Heart right ventricle (tissue), 16 donors: ENCODE measurements around the gene MEN1. TPM values are rescaled to one million over a fixed set of nuclear protein-coding genes. Genes with fewer than 3 reads are reported as not detected.
A peak's percentile ranks its signal among the peaks of the same experiment; 100 is the strongest.

ENCODE experiments used
- ATAC-seq, 8 donors: fragments of 200-7000 bp; cut with Tn5 transposase; one replicate each; pipeline ENCODE4 v1.9.1; 2020; ENCODE audit warnings: mild to moderate bottlenecking in 8 of 8, moderate library complexity in 8 of 8, moderate number of reproducible peaks in 1 of 8
- DNase-seq, 2 donors: peaks; one replicate each; pipeline ENCODE4 v3.0.0-alpha.2; 2020
- H3K27ac ChIP-seq, 10 donors: fragments of 200-600 bp; sonication (generic) in 2 of 10; one replicate each; pipeline versions ENCODE4 v1.5.0 to v1.8.0; 2020 to 2022; ENCODE audit warnings: mild to moderate bottlenecking in 3 of 10
- H3K27me3 ChIP-seq, 7 donors: fragments of 200-600 bp; one replicate each; pipeline ENCODE4 v1.8.0; 2021 to 2022; ENCODE audit warnings: mild to moderate bottlenecking in 2 of 7
- H3K36me3 ChIP-seq, 9 donors: fragments of 200-600 bp; sonication (generic) in 1 of 9; one replicate each; pipeline versions ENCODE4 v1.5.0 to v1.8.0; 2020 to 2022; ENCODE audit warnings: mild to moderate bottlenecking in 2 of 9
- H3K4me1 ChIP-seq, 9 donors: fragments of 200-600 bp; sonication (generic) in 1 of 9; one replicate each; pipeline versions ENCODE4 v1.5.0 to v1.8.0; 2020 to 2022; ENCODE audit warnings: mild to moderate bottlenecking in 4 of 9
- H3K4me3 ChIP-seq, 10 donors: fragments of 200-600 bp; sonication (generic) in 2 of 10; one replicate each; pipeline versions ENCODE4 v1.5.0 to v1.8.0; 2020 to 2022; ENCODE audit warnings: mild to moderate bottlenecking in 7 of 10, moderate library complexity in 2 of 10
- H3K9me3 ChIP-seq, 11 donors: fragments of 200-600 bp in 10 of 11; sonication (generic) in 2 of 11; one replicate each; pipeline versions ENCODE4 v1.5.0 to v1.8.0; 2013 to 2022; ENCODE audit warnings: mild to moderate bottlenecking in 2 of 11, control low read depth in 1 of 11, moderate library complexity in 1 of 11
- CTCF ChIP-seq, 9 donors: fragments of 200-600 bp; sonication (generic) in 2 of 9; IDR thresholded peaks; one replicate each; pipeline versions ENCODE4 v1.5.0 to v1.8.0; 2021 to 2022; ENCODE audit warnings: antibody characterized with exemption in 9 of 9, mild to moderate bottlenecking in 5 of 9, moderate library complexity in 1 of 9
- WGBS, 2 donors: extraction: QIAGEN DNeasy Blood & Tissue Kit; methylation state at CpG; one replicate each; pipeline ENCODE4 v1.1.7; 2013; ENCODE audit warnings: inconsistent platforms in 1 of 2; 5-methylcytosine and 5-hydroxymethylcytosine counted together
- intact Hi-C, 10 donors: fragments of 100-400 bp; cut with DNase I; formaldehyde crosslinking; loops; one replicate each; pipeline versions ENCODE4 v1.11.1 to v1.14.2; 2022
- polyA plus RNA-seq, 2 donors: library from polyadenylated mRNA; stranded (reverse); fragments of 200-250 nt; gene quantifications; one replicate each; pipeline ENCODE4 v1.2.3, GENCODE V29; 2013
- total RNA-seq, 10 donors: library from RNA; stranded (reverse); fragmentation: NEBNext Ultra II Directional in 3 of 10; extraction: Animal tissue kit (Norgen Biotek cat#: 25700) in 3 of 10; gene quantifications; one replicate each; pipeline versions ENCODE4 v1.2.1 to v1.2.4, GENCODE V29; 2021 to 2023
- donor health status: Arrhythmogenic right ventricular cardiomyopathy.
- donor health status: ischemic (EF 13 %, LVEDD 7.1; RV severe dilation, severe dysfunction).
- donor health status: healthy with polysubstance abuse.
- donor health status: DM: no; HTN: yes; CAD: no.
- donor health status: DM: no; HTN: no; CAD: no.
- donor health status: ischemic (EF 25% LVEDD 6.9; RV normal size, moderate dysfunction).
- donor health status: ischemic (EF 25% LVEDD 5.7; RV mildly dilated, moderate dysfunction).
- donor health status: healthy.
- donor health status: DM: yes; HTN: yes; CAD: no.
- donor health status: Ischemic cardiomyopathy.
- donor health status: ischemic (EF 35%, LVEDD 5.7; RV mildly dilated, moderate dysfunction).
- donor health status: nonischemic (EF 11% LVEDD 7.7; RV severe dilation, severe dysfunction).
- donor health status: DM: yes; HTN: yes; CAD: no.
- donor health status: PGD.
- donor health status: ischemic (EF 29% LVEDD 5.4; RV normal size, mild dysfunction).
- donor health status: nonischemic (EF 23%, LVEDD 6.1; RV moderate dilation, normal function).

The MEN1 gene
- total and polyA plus RNA-seq, 12 donors, result 5.8 to 12.5 (median 8.7) TPM

- Histone ChIP-seq H3K36me3 (peaks cover 0 to 46% (median 0%) of the 10 kb centered on the region in 9 donors), H3K27ac (peak overlapping the region in 1 of 10 donors; percentile 9), H3K27me3 (no peaks in the 10 kb centered on the region), H3K4me1 (peaks cover 13 to 42% (median 24%) of the 10 kb centered on the region in 9 donors), H3K9me3 (no peaks in the 10 kb centered on the region), H3K4me3 (no peak overlapping the region)
- intact Hi-C loops, result no loop called here
- DNase-seq, result no peak
- no peak for ATAC-seq
- no peak for TF ChIP-seq CTCF (IDR thresholded peaks at IDR 0.05)
- 83 to 87% methylated on average over 7 of the region's 7 CpGs for WGBS, 2 donors
These were observed 11.1 kb downstream of the MEN1 start for GRCh38 chr11:64799256-64799622.

GRCh38 chr11:64796757-64797541, 13.4 kb downstream of the MEN1 start:
- no peak for TF ChIP-seq CTCF (IDR thresholded peaks at IDR 0.05)
- intact Hi-C loops, result no loop called here
- H3K4me3 ChIP-seq, result no peak overlapping the region
- H3K27ac ChIP-seq, result no peak overlapping the region
- peaks cover 0 to 43% (median 10%) of the 10 kb centered on the region in 9 donors for H3K4me1 ChIP-seq
- DNase-seq (no peak), ATAC-seq (no peak)
- H3K36me3 ChIP-seq, result peaks cover 0 to 51% (median 0%) of the 10 kb centered on the region in 9 donors
- H3K9me3 ChIP-seq, result no peaks in the 10 kb centered on the region
- WGBS, 2 donors, result 90 to 96% methylated on average over 19 of the region's 19 CpGs
- no peaks in the 10 kb centered on the region for H3K27me3 ChIP-seq

GRCh38 chr11:64796047-64796756, 14.1 kb downstream of the MEN1 start:
- Histone ChIP-seq H3K36me3 (peaks cover 0 to 57% (median 1%) of the 10 kb centered on the region in 9 donors), H3K4me3 (no peak overlapping the region), H3K27me3 (no peaks in the 10 kb centered on the region), H3K9me3 (no peaks in the 10 kb centered on the region), H3K27ac (no peak overlapping the region), H3K4me1 (peaks cover 0 to 35% (median 8%) of the 10 kb centered on the region in 9 donors)
- intact Hi-C loops, result no loop called here
- TF ChIP-seq CTCF (IDR thresholded peaks at IDR 0.05), result no peak
- no peak for DNase-seq
- 81 to 84% methylated on average over 19 of the region's 19 CpGs for WGBS, 2 donors
- no peak for ATAC-seq

GRCh38 chr11:64794526-64794925, 15.8 kb downstream of the MEN1 start:
- 91 to 96% methylated on average over 10 of the region's 10 CpGs for WGBS, 2 donors
- H3K36me3 ChIP-seq, result peaks cover 0 to 67% (median 7%) of the 10 kb centered on the region in 9 donors
- H3K27me3 ChIP-seq, result no peaks in the 10 kb centered on the region
- DNase-seq, result no peak
- H3K4me1 ChIP-seq, result peaks cover 0 to 21% (median 4%) of the 10 kb centered on the region in 9 donors
- intact Hi-C loops, result no loop called here
- no peaks in the 10 kb centered on the region for H3K9me3 ChIP-seq
- no peak overlapping the region for H3K4me3 ChIP-seq
- no peak for ATAC-seq
- TF ChIP-seq CTCF (IDR thresholded peaks at IDR 0.05), result no peak
- H3K27ac ChIP-seq, result peak overlapping the region in 2 of 10 donors; percentile 68 to 80
